ENCODE measurements around the gene ST3GAL6. TPM values are rescaled to one million over a fixed set of nuclear protein-coding genes. Genes with fewer than 3 reads are reported as not detected.

Gene ST3GAL6
- polyA plus RNA-seq, 2 donors = 1.8 to 4.6 TPM

GRCh38 chr3:98779541-98780335, 16.6 kb downstream of the ST3GAL6 start:
- no peaks in the 10 kb centered on the region for H3K4me1 ChIP-seq (ENCODE audit: control insufficient read depth in 2 of 2, insufficient read depth in 2 of 2, low read length in 1 of 2)
- H3K27ac ChIP-seq (ENCODE audit: low read depth in 2 of 2, low read length in 1 of 2) = no peak overlapping the region
- 87 to 88% methylated on average over 4 of the region's 4 CpGs for WGBS, 2 donors

GRCh38 chr3:98780343-98780742, 17.2 kb downstream of the ST3GAL6 start:
- H3K27me3 ChIP-seq (ENCODE audit: control insufficient read depth in 1 of 2, insufficient read depth in 2 of 2, low read length in 2 of 2) = no peaks in the 10 kb centered on the region
- H3K36me3 ChIP-seq (ENCODE audit: control insufficient read depth in 2 of 2, insufficient read depth in 2 of 2, low read length in 1 of 2) = no peaks in the 10 kb centered on the region
- no peak overlapping the region for H3K4me3 ChIP-seq (ENCODE audit: low read depth in 1 of 2, low read length in 2 of 2)
- no peaks in the 10 kb centered on the region for H3K4me1 ChIP-seq (ENCODE audit: control insufficient read depth in 2 of 2, insufficient read depth in 2 of 2, low read length in 1 of 2)
- no peaks in the 10 kb centered on the region for H3K9me3 ChIP-seq (ENCODE audit: control insufficient read depth in 2 of 2, insufficient read depth in 1 of 2, low read depth in 1 of 2, low read length in 1 of 2)
- no peak overlapping the region for H3K27ac ChIP-seq (ENCODE audit: low read depth in 2 of 2, low read length in 1 of 2)
- WGBS, 2 donors = 86 to 95% methylated on average over 2 of the region's 2 CpGs

More at GRCh38 chr3:98779541-98780335, 16.6 kb downstream of the ST3GAL6 start:
- Histone ChIP-seq H3K27me3 (ENCODE audit: control insufficient read depth in 1 of 2, insufficient read depth in 2 of 2, low read length in 2 of 2) (no peaks in the 10 kb centered on the region), H3K36me3 (ENCODE audit: control insufficient read depth in 2 of 2, insufficient read depth in 2 of 2, low read length in 1 of 2) (no peaks in the 10 kb centered on the region), H3K4me3 (ENCODE audit: low read depth in 1 of 2, low read length in 2 of 2) (no peak overlapping the region), H3K9me3 (ENCODE audit: control insufficient read depth in 2 of 2, insufficient read depth in 1 of 2, low read depth in 1 of 2, low read length in 1 of 2) (no peaks in the 10 kb centered on the region)

GRCh38 chr3:98782824-98783500, 19.8 kb downstream of the ST3GAL6 start:
- 83 to 90% methylated on average over 8 of the region's 8 CpGs for WGBS, 2 donors
- Histone ChIP-seq H3K4me1 (ENCODE audit: control insufficient read depth in 2 of 2, insufficient read depth in 2 of 2, low read length in 1 of 2) (no peaks in the 10 kb centered on the region), H3K27ac (ENCODE audit: low read depth in 2 of 2, low read length in 1 of 2) (no peak overlapping the region), H3K4me3 (ENCODE audit: low read depth in 1 of 2, low read length in 2 of 2) (no peak overlapping the region), H3K36me3 (ENCODE audit: control insufficient read depth in 2 of 2, insufficient read depth in 2 of 2, low read length in 1 of 2) (no peaks in the 10 kb centered on the region), H3K27me3 (ENCODE audit: control insufficient read depth in 1 of 2, insufficient read depth in 2 of 2, low read length in 2 of 2) (no peaks in the 10 kb centered on the region), H3K9me3 (ENCODE audit: control insufficient read depth in 2 of 2, insufficient read depth in 1 of 2, low read depth in 1 of 2, low read length in 1 of 2) (no peaks in the 10 kb centered on the region)

GRCh38 chr3:98784042-98784441, 20.9 kb downstream of the ST3GAL6 start:
- Histone ChIP-seq H3K4me3 (ENCODE audit: low read depth in 1 of 2, low read length in 2 of 2) (no peak overlapping the region), H3K4me1 (ENCODE audit: control insufficient read depth in 2 of 2, insufficient read depth in 2 of 2, low read length in 1 of 2) (no peaks in the 10 kb centered on the region), H3K9me3 (ENCODE audit: control insufficient read depth in 2 of 2, insufficient read depth in 1 of 2, low read depth in 1 of 2, low read length in 1 of 2) (no peaks in the 10 kb centered on the region), H3K36me3 (ENCODE audit: control insufficient read depth in 2 of 2, insufficient read depth in 2 of 2, low read length in 1 of 2) (no peaks in the 10 kb centered on the region), H3K27ac (ENCODE audit: low read depth in 2 of 2, low read length in 1 of 2) (no peak overlapping the region), H3K27me3 (ENCODE audit: control insufficient read depth in 1 of 2, insufficient read depth in 2 of 2, low read length in 2 of 2) (no peaks in the 10 kb centered on the region)
- WGBS, 2 donors = 73 to 78% methylated on average over 5 of the region's 5 CpGs

GRCh38 chr3:98784666-98785600, 21.8 kb downstream of the ST3GAL6 start:
- no peak overlapping the region for H3K27ac ChIP-seq (ENCODE audit: low read depth in 2 of 2, low read length in 1 of 2)
- H3K4me1 ChIP-seq (ENCODE audit: control insufficient read depth in 2 of 2, insufficient read depth in 2 of 2, low read length in 1 of 2) = no peaks in the 10 kb centered on the region
- no peaks in the 10 kb centered on the region for H3K36me3 ChIP-seq (ENCODE audit: control insufficient read depth in 2 of 2, insufficient read depth in 2 of 2, low read length in 1 of 2)
- 55 to 57% methylated on average over 3 of the region's 3 CpGs for WGBS, 2 donors
- H3K27me3 ChIP-seq (ENCODE audit: control insufficient read depth in 1 of 2, insufficient read depth in 2 of 2, low read length in 2 of 2) = no peaks in the 10 kb centered on the region
- no peaks in the 10 kb centered on the region for H3K9me3 ChIP-seq (ENCODE audit: control insufficient read depth in 2 of 2, insufficient read depth in 1 of 2, low read depth in 1 of 2, low read length in 1 of 2)
- no peak overlapping the region for H3K4me3 ChIP-seq (ENCODE audit: low read depth in 1 of 2, low read length in 2 of 2)

GRCh38 chr3:98786364-98787006, 23.3 kb downstream of the ST3GAL6 start:
- H3K4me1 ChIP-seq (ENCODE audit: control insufficient read depth in 2 of 2, insufficient read depth in 2 of 2, low read length in 1 of 2) = no peaks in the 10 kb centered on the region
- no peak overlapping the region for H3K4me3 ChIP-seq (ENCODE audit: low read depth in 1 of 2, low read length in 2 of 2)
- H3K9me3 ChIP-seq (ENCODE audit: control insufficient read depth in 2 of 2, insufficient read depth in 1 of 2, low read depth in 1 of 2, low read length in 1 of 2) = no peaks in the 10 kb centered on the region
- H3K36me3 ChIP-seq (ENCODE audit: control insufficient read depth in 2 of 2, insufficient read depth in 2 of 2, low read length in 1 of 2) = no peaks in the 10 kb centered on the region
- no peaks in the 10 kb centered on the region for H3K27me3 ChIP-seq (ENCODE audit: control insufficient read depth in 1 of 2, insufficient read depth in 2 of 2, low read length in 2 of 2)
- 85% methylated on average over 4 of the region's 4 CpGs for WGBS, 2 donors
- H3K27ac ChIP-seq (ENCODE audit: low read depth in 2 of 2, low read length in 1 of 2) = no peak overlapping the region

GRCh38 chr3:98787181-98787580, 24.0 kb downstream of the ST3GAL6 start:
- Histone ChIP-seq H3K27ac (ENCODE audit: low read depth in 2 of 2, low read length in 1 of 2) (no peak overlapping the region), H3K36me3 (ENCODE audit: control insufficient read depth in 2 of 2, insufficient read depth in 2 of 2, low read length in 1 of 2) (no peaks in the 10 kb centered on the region), H3K9me3 (ENCODE audit: control insufficient read depth in 2 of 2, insufficient read depth in 1 of 2, low read depth in 1 of 2, low read length in 1 of 2) (no peaks in the 10 kb centered on the region), H3K4me1 (ENCODE audit: control insufficient read depth in 2 of 2, insufficient read depth in 2 of 2, low read length in 1 of 2) (no peaks in the 10 kb centered on the region), H3K27me3 (ENCODE audit: control insufficient read depth in 1 of 2, insufficient read depth in 2 of 2, low read length in 2 of 2) (no peaks in the 10 kb centered on the region), H3K4me3 (ENCODE audit: low read depth in 1 of 2, low read length in 2 of 2) (no peak overlapping the region)
- 77 to 80% methylated on average over 2 of the region's 2 CpGs for WGBS, 2 donors

- WGBS, 2 donors = 64 to 75% methylated on average over 2 of the region's 2 CpGs
- Histone ChIP-seq H3K27me3 (ENCODE audit: control insufficient read depth in 1 of 2, insufficient read depth in 2 of 2, low read length in 2 of 2) (no peaks in the 10 kb centered on the region), H3K9me3 (ENCODE audit: control insufficient read depth in 2 of 2, insufficient read depth in 1 of 2, low read depth in 1 of 2, low read length in 1 of 2) (no peaks in the 10 kb centered on the region), H3K27ac (ENCODE audit: low read depth in 2 of 2, low read length in 1 of 2) (no peak overlapping the region), H3K4me3 (ENCODE audit: low read depth in 1 of 2, low read length in 2 of 2) (no peak overlapping the region), H3K36me3 (ENCODE audit: control insufficient read depth in 2 of 2, insufficient read depth in 2 of 2, low read length in 1 of 2) (no peaks in the 10 kb centered on the region), H3K4me1 (ENCODE audit: control insufficient read depth in 2 of 2, insufficient read depth in 2 of 2, low read length in 1 of 2) (no peaks in the 10 kb centered on the region)
Measured at GRCh38 chr3:98788651-98789050, 25.5 kb downstream of the ST3GAL6 start.
